Measurements from ENCODE around the gene CFAP43. TPM values are rescaled to one million over a fixed set of nuclear protein-coding genes. Genes with fewer than 3 reads are reported as not detected.
"Not testable (repeated sequence)": the region's sequence is repeated elsewhere in the genome, so short reads cannot be mapped to it uniquely, and the experiment has no call there.

The CFAP43 gene
- total RNA-seq, 2 donors from 2014 or later: 0.34 to 0.40 TPM

- ATAC-seq: no peak
- intact Hi-C loops (cut with DNase I, micrococcal nuclease): no loop called here
- no peak for DNase-seq
Measured at GRCh38 chr10:104234934-104235333, 2.8 kb upstream of the CFAP43 start.

DNA sequence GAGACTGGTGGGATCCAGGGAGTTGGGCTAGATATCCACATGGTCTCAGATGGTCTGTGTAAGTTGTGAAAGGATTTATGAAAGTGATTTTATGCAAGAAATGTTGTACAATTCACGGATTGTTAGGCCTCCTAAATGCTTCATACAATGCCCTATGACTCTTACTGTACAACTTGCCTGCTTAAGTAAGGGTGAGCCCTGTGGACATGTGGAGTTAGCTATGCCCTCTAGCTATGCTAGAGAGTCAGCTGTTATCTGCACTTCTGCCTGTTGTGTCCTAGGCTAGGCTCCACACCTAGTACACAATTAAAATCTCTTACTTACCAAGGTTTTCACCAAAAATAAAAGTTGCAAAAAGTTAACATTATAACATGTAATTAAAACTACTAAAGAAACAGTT lies 1.7 kb upstream of the CFAP43 start:
- ATAC-seq: no peak
- intact Hi-C loops (cut with DNase I, micrococcal nuclease): no loop called here
- DNase-seq: no peak

GRCh38 chr10:104232613-104233102 lies 494 bp upstream of the CFAP43 start:
- no peak for DNase-seq
- intact Hi-C loops (cut with DNase I, micrococcal nuclease): no loop called here
- peak; percentile 35 for ATAC-seq

DNA sequence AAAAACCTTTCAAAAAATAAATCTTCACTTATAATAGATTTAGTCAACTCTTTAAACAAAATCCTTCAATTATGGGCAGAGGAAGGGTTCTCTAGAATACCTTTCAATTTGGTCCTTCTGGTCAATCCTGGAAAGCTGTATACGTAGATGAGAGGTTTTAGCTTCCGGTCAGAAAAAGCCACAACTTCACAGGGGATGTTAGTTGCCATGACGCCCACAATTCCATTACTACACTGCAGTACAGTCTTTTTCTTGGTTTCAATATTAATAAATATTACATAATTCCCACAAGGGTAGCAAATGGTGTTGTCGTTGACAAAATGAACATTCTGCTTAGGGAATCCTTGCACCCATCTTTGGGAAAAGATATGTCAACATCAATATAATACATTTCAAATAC lies 1.7 kb downstream of the CFAP43 start:
- DNase-seq (no peak), ATAC-seq (no peak)
- intact Hi-C loops (cut with DNase I, micrococcal nuclease): no loop called here

DNA sequence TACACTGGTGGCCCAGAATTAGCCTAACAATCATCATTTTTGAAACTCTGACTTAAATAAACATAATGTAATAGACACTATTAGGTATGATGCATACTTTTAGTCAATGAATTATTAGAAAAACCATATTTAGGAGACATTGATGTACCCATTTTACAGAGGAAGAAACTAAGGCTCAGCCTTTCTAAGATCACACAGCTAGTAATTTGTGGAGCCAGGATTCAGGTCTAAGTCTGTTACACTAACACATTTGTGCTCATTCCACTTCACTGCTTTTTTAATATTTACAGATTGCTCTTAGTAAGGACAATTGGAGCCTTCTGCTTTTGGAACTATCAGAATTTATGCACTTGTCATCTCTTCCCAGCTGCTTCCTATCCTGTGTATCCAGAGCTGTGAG lies 8.9 kb downstream of the CFAP43 start:
- no peak for DNase-seq
- ATAC-seq: no peak
- intact Hi-C loops (cut with DNase I, micrococcal nuclease): no loop called here

DNA sequence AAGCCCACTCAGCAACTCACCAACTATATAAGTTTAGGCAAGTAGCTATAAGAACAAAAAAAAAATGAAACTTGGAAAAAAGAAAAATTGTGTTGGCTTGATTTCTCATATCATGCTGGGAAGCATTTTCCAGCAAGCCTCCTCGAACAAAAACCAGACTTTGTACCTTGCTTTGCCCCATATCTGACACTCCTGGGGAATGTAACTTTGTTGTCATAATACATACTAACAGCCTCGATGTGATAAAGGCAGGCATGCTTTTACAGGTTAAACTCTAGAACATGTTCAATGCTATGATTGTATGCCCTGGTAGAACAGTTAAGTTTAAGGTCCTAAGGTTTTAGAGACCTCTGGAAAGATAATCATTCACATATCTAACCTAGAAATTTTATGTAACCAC lies 11.6 kb downstream of the CFAP43 start:
- ATAC-seq: peak; percentile 92
- no peak for DNase-seq
- intact Hi-C loops (cut with DNase I, micrococcal nuclease): no loop called here

GRCh38 chr10:104218751-104219150 lies 13.4 kb downstream of the CFAP43 start:
- intact Hi-C loops (cut with DNase I, micrococcal nuclease): no loop called here
- DNase-seq (no peak), ATAC-seq (no peak)

DNA sequence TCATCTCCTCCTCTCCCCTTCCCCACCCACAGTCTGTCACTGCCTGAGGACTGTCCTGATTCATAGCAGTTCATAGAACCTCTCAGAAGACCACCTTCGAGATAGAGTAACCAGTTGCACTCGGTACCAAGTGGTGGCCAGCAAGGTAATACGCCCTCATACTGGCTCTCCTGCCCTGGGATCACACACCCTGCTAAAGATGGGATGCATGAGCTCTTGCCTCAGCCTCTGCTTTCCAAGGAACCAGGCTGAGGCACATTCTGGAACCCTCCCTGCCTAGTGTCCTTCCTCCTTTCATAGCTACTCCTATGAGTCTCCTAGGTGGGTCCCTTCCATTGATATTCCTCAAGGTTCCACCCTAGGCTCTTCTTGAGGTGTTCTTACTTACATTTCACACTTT lies 15.5 kb downstream of the CFAP43 start:
- DNase-seq (no peak), ATAC-seq (no peak)
- intact Hi-C loops (cut with DNase I, micrococcal nuclease): no loop called here

- intact Hi-C loops (cut with DNase I, micrococcal nuclease): loop anchor here in 1 of 2 donors (10.0 kb wide), 1 partner anchor 325 kb away; no protein-coding TSS in a partner anchor
- peak in 1 of 2 donors; percentile 28 for DNase-seq
- ATAC-seq: peak; percentile 64
Measured at GRCh38 chr10:104209575-104210198, 22.5 kb downstream of the CFAP43 start.

DNA sequence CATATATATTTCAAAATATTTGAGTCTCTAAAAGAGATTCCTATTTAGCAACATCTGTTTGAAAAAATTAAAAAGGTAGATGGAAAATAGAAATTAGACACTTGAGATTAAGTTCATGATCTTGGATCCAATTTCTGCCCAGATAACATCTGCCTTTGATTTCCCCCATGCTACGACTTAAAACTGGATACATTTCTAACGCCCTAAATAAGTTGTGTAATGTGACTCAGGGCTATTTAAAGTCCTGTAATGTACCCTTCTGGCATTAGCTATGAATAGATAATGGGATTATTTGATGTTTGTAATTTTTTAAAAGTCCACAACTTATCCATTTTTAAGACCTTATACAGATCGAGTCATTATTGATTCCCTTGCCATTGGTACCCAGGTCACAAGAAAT lies 23.4 kb downstream of the CFAP43 start:
- ATAC-seq (no peak), DNase-seq (no peak)
- intact Hi-C loops (cut with DNase I, micrococcal nuclease): loop anchor here in 1 of 2 donors (10.0 kb wide), 1 partner anchor 324 kb away; no protein-coding TSS in a partner anchor

- DNase-seq: no peak
- intact Hi-C loops (cut with DNase I, micrococcal nuclease): loop anchor here in 1 of 2 donors (5.0 to 10.0 kb wide), 2 partner anchors 155 to 317 kb away; no protein-coding TSS in a partner anchor
- no peak for ATAC-seq
Measured at GRCh38 chr10:104202231-104202630, 29.9 kb downstream of the CFAP43 start.

- ATAC-seq (no peak), DNase-seq (no peak)
- intact Hi-C loops (cut with DNase I, micrococcal nuclease): loop anchor here in 1 of 2 donors (5.0 to 10.0 kb wide), 2 partner anchors 154 to 317 kb away; no protein-coding TSS in a partner anchor
Measured at GRCh38 chr10:104201636-104202035, 30.5 kb downstream of the CFAP43 start.

DNA sequence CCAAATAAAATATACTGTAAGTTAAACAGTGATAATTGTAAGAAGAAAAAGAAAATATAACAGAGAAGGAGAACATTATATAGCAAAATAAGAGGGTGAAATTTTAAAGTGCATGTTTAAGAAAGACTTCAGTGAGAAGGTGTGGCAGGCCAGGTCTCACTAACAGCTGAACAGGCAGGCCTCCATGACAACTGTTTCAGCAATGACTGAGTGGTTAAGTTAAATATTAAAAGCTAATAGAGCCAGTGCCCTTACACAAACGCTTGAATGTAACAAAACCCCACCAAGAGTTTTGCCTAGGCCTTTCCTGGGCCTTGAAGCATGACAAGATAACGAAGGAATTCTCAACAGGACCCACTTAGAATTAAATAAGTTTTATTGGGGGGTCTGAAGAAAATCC lies 32.6 kb downstream of the CFAP43 start:
- DNase-seq (no peak), ATAC-seq (no peak)
- intact Hi-C loops (cut with DNase I, micrococcal nuclease): no loop called here

DNA sequence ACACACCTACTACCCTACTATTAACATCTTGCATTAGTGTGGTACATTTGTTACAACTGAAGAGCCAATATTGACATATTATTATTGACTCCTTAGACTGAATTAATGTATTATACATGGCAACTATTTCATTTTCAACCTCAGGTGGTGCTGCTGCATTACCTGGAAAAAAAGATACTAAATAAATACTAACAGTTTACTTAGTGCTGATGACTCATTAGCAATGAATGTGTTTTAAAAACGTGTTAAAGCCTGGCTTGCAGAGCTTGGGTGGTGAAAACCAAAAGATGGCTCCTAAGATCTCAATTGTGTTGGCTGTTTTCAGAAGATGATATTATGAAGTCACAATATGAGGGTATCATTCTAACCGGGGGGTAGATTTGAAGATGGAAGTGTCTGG lies 34.8 kb downstream of the CFAP43 start:
- DNase-seq: no peak
- no peak for ATAC-seq
- intact Hi-C loops (cut with DNase I, micrococcal nuclease): no loop called here

- no peak for DNase-seq
- no peak for ATAC-seq
- intact Hi-C loops (cut with DNase I, micrococcal nuclease): no loop called here
Measured at GRCh38 chr10:104195706-104196105, 36.5 kb downstream of the CFAP43 start.

DNA sequence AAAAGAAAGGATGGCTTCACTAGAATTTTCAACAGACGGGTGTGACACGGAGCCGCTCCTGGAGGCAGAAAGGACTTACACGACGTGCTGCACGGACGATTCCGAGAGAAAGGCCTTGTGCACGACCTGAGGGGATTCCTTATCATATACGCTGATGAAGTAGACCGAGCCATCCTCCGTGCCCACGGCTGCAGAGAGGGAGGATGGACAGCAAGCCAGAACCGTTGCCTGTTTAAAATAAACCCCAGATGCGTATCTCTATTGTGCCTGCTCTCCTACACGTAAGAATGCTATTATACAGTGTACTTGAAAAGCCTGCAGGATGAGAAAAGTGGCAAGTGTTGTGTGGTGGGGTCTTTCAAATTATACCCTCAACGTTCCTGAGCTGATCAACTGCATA lies 38.4 kb downstream of the CFAP43 start:
- intact Hi-C loops (cut with DNase I, micrococcal nuclease): no loop called here
- DNase-seq: no peak
- ATAC-seq: no peak

GRCh38 chr10:104190695-104191094 lies 41.5 kb downstream of the CFAP43 start:
- no peak for DNase-seq
- no peak for ATAC-seq
- intact Hi-C loops (cut with DNase I, micrococcal nuclease): no loop called here

DNA sequence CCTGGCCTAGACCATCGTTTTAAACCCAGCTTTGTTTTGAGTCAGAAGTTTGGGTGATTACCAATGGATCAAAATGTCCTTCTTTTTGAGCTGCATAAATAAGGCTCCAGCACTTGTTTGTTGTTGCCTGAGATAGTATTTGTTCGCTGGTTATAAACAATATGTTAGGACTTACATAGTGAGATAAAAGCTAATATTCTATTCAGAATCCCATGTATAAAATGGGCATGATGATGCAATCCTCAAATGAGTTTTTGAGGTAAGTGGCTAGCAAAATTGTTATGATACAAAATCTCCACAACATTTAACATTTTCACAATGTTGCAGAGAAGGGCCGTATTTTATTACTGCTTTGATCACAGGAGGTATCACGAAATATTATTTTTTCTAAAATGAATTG lies 48.5 kb downstream of the CFAP43 start:
- intact Hi-C loops (cut with DNase I, micrococcal nuclease): no loop called here
- DNase-seq (no peak), ATAC-seq (no peak)

DNA sequence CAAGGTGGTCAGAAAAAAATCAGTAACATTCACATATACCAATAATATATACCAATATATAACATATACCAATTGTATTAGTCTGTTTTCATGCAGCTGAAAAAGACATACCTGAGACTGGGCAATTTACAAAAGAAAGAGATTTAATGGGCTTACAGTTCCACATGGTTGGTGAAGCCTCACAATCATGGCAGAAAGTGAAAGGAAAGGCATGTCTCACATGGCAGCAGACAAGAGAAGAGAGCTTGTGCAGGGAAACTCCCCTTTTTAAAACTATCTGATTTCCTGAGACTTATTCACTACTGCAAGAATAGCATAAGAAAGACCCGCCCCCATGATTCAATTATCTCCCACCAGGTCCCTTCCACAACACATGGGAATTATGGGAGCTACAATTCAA lies 58.0 kb downstream of the CFAP43 start:
- DNase-seq; intact Hi-C loops (cut with DNase I, micrococcal nuclease); ATAC-seq: not testable (repeated sequence)

- DNase-seq (no peak), ATAC-seq (no peak)
- intact Hi-C loops (cut with DNase I, micrococcal nuclease): no loop called here
Measured at GRCh38 chr10:104170610-104171254, 61.4 kb downstream of the CFAP43 start.

All from left colon (tissue), 2 donors.